GM04504 (cell line): ENCODE results near the gene VASN.
A peak's percentile ranks its signal among the peaks of the same experiment; 100 is the strongest.
"Not testable (repeated sequence)": the region's sequence is repeated elsewhere in the genome, so short reads cannot be mapped to it uniquely, and the experiment has no call there.

Experiments used
- DNase-seq: peaks from one replicate; pipeline ENCODE4 v3.0.0-alpha.2; 2012; ENCODE audit warnings: low read depth

The VASN gene

DNA sequence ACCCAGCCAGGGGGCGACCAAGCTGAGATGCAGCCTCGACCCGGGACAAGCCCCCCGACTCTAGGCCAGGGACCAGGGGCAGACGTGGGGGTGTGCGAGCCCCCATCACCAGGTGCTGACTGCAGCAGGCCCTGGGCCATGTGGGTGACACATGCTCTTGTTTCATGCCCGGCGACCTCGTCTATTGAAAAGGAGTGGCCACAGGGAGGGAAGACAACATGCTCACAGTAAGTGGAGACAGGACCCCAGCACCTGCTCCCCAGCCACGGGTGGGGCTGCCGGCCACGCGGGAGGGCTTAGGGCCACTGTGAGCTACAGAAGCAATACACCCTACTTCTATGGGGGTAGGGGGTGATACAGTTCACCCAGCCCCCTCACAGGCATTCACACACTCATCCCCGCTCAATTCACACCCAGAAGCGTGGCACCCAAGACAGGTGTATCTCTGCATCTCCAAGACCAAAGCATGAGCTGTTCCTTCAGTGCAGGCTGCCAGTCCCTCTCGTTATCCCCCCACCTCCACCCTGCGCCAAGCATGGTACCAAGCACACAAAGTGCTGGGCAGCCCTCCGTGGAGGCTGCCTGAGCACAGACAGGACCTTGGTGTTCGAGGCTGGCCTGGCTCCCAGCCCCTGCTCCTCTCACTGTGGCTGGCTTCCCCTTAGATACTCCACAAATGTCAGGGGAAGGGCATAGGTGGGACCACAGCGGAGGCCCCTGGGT, 13.6 kb downstream of the VASN start:
- DNase-seq = no peak

DNA sequence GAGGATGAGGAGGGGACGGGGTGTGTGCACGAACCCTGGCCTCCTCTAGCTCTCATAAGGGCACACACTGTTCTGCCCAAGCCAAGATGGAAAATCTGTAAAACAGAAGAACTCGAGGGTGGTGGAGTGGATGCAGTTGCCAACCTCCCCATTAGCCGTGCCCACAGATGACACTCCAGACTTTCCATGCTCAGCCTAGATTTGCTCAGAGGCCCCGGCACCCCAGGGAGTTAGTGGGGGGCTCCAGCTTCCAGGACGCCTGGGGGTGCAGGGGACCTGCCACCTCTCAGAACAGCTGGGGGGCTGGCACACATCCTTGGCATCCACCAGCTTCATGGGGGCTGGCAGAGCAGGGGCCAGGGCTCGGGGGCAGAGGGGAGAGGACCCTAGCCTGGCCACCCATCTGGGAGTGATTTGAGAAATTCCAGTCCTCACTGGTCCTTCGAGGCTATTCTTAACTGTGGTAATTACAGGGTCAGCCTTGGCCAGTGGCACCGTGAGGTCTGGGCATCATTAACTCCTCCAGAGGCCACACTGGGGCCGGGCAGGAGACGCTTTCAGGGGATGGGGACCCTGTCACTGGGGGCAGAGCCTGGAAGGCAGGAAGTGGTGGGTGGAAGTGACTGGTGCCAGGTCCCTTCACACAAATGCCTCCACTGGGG, 14.3 kb downstream of the VASN start:
- no peak for DNase-seq

DNA sequence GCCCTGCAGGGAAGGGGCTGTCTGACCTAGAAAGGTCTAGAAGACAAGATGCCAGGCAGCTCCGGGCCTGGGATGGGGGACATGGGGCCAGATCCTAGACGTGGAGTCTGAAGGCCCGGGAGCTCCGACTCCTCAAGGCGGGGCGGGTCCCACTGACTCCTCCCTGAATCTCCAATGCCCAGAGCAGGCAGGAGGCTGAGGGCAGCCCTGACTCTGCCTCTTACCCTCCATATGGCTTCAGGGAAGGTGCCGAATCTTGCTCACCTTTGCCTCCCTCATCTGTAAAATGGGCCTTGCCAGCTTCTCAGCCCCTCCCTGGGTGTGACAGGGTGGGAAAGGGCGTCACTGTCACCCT, 14.8 kb downstream of the VASN start:
- no peak for DNase-seq

DNA sequence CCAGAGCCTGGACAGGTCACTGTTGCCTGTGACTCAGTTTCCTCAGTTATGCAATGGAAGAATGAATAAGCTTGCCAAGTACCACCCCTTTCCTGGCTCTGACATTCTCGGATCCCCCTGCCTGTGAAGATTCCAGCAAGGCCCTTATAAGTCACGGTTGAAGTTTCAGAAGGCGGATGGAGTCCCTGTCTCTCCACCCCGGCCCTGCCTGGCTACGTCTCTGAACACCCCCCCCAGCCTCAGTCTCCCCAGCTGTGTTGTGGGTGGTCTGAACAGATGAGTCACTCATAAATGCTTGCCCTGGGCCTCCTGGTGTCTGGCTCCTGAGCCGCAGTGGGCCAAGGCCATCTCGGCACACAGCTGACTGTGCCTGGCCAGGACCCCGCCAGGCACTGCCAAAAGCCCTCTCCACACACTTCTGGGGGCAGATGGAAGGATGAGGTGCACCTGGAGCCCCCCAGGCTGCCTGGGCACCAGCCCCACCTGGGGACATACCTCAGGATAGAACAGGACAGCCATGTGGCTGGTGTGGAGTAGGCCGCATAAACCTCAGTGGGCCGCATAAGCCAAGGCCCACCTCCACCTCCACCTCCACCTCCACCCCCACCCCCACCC, 15.4 kb downstream of the VASN start:
- no peak for DNase-seq

- DNase-seq = no peak
These were observed 16.1 kb downstream of the VASN start for GRCh38 chr16:4387781-4388180.

GRCh38 chr16:4388271-4389021, 16.8 kb downstream of the VASN start:
- no peak for DNase-seq

DNA sequence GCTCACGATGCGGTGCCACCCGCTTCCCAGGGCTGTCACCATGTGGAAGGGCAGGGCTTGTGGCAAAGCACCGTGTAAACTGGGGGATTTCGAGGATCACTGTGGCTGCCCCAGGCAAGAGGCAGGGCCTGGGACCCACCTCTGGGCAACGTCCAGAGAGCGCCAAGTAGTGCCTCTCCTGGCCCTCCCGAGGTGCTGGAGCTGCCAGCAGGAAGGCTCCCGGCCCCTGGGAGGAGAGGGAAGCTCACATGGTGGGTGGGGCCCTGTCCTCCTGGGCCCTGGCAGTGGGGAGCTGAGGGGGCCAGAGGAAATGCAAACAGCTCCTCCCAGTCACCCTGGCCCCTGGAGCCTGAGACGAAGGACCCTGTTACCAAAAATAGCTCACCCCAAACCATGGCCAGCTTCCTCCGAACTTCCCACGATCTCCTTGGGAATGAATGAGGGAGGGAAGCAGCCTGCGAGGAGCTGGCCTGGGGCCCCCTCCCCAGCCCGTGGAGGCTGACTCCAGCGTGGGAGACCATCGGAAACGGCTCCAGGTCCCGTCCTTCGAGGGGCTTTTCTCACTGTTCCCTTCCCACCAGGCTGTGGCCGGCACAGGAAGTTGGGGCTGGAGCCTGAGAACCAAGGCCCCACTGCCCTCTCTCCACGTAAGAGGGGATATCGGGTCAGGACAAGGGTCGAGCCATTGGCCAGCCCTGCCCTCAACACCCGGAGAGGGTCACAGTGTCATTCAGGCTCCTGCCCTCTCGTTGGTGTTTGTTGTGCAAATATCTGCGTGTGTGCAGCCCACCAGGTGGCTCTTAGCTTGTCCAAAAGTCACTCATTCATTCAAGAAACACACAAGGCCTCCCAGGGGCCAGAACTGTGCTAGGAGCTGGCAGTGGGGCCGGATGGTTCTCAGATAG, 17.7 kb downstream of the VASN start:
- DNase-seq = no peak

DNA sequence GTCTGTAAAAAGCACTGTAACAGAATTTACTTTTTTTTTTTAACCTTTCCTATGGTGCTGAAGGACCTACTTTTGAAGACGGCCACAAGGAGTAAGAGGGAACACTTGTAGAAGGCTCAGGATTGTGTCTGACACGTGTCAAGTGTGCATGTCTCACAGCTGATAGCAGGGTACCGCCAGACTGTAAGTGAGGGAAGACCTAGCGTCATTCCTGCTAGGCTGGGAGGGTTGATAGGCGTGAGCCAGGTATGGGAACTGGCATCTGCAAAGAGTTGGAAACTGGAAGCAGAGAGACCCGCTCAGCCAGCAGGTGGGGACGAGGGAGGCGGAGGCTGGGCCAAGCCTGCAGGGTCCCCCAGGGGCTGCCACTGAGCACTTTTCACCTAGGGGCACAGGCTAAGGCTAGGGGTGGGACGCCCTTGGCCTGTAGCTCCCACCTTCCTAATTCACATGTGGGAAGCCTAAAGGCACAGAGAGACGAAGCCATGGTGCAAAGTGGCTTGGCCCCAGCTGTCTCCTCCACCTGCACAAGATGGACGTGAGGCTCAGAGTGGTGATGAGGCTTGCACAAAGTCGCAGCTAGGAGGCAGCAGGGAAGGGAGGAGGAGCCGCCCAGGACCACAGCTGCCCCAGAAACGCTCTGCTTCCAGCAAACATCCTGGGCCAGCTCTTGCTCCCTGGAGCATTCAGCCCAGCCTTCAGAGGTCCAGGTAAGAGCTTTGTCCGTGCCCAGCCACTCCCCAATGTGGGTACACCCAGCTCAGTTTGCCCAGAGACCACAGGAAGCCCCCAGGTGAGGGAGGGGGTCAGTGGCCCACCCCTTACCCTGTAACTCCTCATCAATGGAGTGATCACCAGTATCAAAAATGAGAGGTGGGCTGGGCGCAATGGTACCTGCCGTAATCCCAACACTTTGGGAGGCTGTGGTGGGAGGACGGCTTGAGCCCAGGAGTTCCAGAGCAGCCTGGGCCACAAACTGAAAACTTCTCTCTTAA, 18.9 kb downstream of the VASN start:
- DNase-seq = no peak

- no peak for DNase-seq
These were observed 20.2 kb downstream of the VASN start for GRCh38 chr16:4391631-4392381.

- DNase-seq = peak; percentile 84
These were observed 21.0 kb downstream of the VASN start for GRCh38 chr16:4392382-4393239.

DNA sequence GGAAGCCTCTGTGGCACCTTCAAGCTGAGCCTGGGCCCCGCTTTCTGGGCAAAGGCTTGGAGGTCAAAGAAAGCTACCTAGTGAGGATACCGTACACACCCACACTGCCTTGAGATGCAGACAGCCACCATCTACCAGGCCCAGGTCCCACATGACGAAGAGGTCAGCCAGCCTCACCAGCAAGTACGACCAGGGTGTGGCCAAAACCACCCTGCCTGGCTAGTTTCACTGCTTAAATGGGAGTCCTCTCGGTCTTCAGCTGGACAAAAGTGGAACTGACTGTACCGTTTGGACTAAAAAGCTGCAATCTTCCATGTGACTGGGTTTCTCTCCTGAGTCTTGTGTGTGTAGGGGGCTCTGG, 21.6 kb downstream of the VASN start:
- DNase-seq = no peak

DNA sequence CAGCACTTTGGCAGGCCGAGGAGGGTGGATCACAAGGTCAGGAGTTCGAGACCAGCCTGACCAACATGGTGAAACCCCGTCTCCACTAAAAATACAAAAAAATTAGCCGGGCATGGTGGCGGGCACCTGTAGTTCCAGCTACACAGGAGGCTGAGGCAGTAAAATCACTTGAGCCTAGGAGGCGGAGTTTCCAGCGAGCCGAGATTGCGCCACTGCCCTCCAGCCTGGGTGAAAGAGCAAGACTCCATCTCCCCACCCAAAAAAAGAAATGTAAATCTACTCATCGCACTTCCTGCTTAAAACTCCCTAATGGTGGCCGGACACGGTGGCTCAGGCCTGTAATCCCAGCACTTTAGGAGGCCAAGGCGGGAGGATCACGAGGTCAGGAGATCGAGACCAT, 22.2 kb downstream of the VASN start:
- not testable (repeated sequence) for DNase-seq

DNA sequence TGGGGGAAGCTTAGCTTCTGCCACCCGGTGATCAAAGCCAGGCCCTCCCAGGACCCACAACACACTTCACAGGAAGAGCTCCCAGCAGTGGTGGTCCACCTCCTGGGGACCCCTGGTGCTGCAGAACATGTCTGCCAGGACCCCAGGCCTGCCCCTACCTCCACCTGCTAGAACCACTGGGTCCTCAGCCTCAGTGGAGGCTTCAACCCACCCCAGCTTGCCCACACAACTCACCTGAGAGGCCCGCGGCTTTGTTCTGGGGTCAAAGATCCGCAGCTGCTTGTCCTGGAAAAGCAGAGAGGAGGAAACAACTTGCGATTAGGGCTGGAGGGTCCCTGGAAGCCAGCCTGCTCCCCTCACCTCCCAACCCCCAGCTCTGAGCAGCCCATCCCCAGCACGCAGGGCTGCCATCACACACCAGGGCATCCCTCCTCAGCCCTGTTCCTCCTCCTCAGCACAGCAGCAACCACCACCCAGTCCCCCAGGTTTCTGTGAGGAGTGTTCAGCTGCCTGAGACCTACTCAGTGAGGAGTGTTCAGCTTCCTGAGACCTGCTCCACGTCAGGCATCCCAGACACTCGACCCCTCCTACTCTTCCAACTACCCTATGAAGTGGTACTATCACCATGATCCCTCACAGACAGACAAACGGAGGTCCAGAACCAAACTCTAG, 23.5 kb downstream of the VASN start:
- DNase-seq = no peak

- DNase-seq = no peak
These were observed 27.5 kb downstream of the VASN start for GRCh38 chr16:4399001-4399730.

GRCh38 chr16:4401094-4401501, 29.4 kb downstream of the VASN start:
- DNase-seq = no peak

GRCh38 chr16:4401510-4401909, 29.9 kb downstream of the VASN start:
- DNase-seq = no peak

GRCh38 chr16:4402439-4403132, 30.9 kb downstream of the VASN start:
- no peak for DNase-seq
